BLaER1 (cell line): Measurements from ENCODE around the gene PARP16.

Experiments
- H3K27ac ChIP-seq: shearing (Covaris generic); formaldehyde crosslinking; 2 replicates; pipeline ENCODE4 v1.8.1; 2022
- H3K27me3 ChIP-seq: shearing (Covaris generic); formaldehyde crosslinking; 2 replicates; pipeline ENCODE4 v1.8.1; 2022
- H3K36me3 ChIP-seq: shearing (Covaris generic); formaldehyde crosslinking; 2 replicates; pipeline ENCODE4 v1.8.1; 2022
- H3K4me1 ChIP-seq: shearing (Covaris generic); formaldehyde crosslinking; 2 replicates; pipeline ENCODE4 v1.8.1; 2022
- H3K4me2 ChIP-seq: shearing (Covaris generic); formaldehyde crosslinking; 2 replicates; pipeline ENCODE4 v1.8.1; 2022
- H3K4me3 ChIP-seq: shearing (Covaris generic); formaldehyde crosslinking; 2 replicates; pipeline ENCODE4 v1.8.1; 2022
- H3K9ac ChIP-seq: shearing (Covaris generic); formaldehyde crosslinking; 2 replicates; pipeline ENCODE4 v1.8.1; 2022
- H3K9me3 ChIP-seq: shearing (Covaris generic); formaldehyde crosslinking; 2 replicates; pipeline ENCODE4 v1.8.1; 2022
- H4K20me1 ChIP-seq: shearing (Covaris generic); formaldehyde crosslinking; 2 replicates; pipeline ENCODE4 v1.8.1; 2022
- Cebpa-rat ChIP-seq: shearing (Covaris generic); IDR thresholded peaks from 2 replicates; pipeline ENCODE4 v1.8.1; 2022

PARP16 gene

GRCh38 chr15:65329984-65330735 is 43.5 kb upstream of the PARP16 start:
- H3K4me3 ChIP-seq, result no peak overlapping the region
- H3K9ac ChIP-seq, result no peak overlapping the region
- H3K4me2 ChIP-seq, result peak overlapping the region; percentile 24; the same call in 1 of the 2 replicates
- no peaks in the 10 kb centered on the region for H3K27me3 ChIP-seq
- no peaks in the 10 kb centered on the region; the same call in 1 of the 2 replicates for H4K20me1 ChIP-seq
- H3K36me3 ChIP-seq, result no peaks in the 10 kb centered on the region
- no peak overlapping the region for H3K27ac ChIP-seq
- H3K9me3 ChIP-seq, result no peaks in the 10 kb centered on the region
- no peak for TF ChIP-seq Cebpa-rat
- H3K4me1 ChIP-seq, result peaks cover 68% of the 10 kb centered on the region

GRCh38 chr15:65329288-65329983 is 42.8 kb upstream of the PARP16 start:
- TF ChIP-seq Cebpa-rat, result no peak
- no peak overlapping the region for H3K9ac ChIP-seq
- H3K27me3 ChIP-seq, result no peaks in the 10 kb centered on the region
- H3K9me3 ChIP-seq, result no peaks in the 10 kb centered on the region
- H3K4me1 ChIP-seq, result peaks cover 61% of the 10 kb centered on the region
- H3K4me2 ChIP-seq, result no peak overlapping the region
- no peak overlapping the region for H3K4me3 ChIP-seq
- no peak overlapping the region for H3K27ac ChIP-seq
- H4K20me1 ChIP-seq, result no peaks in the 10 kb centered on the region; the same call in 1 of the 2 replicates
- H3K36me3 ChIP-seq, result no peaks in the 10 kb centered on the region

- no peak overlapping the region for H3K27ac ChIP-seq
- no peak overlapping the region for H3K4me3 ChIP-seq
- no peaks in the 10 kb centered on the region for H3K9me3 ChIP-seq
- H3K27me3 ChIP-seq, result no peaks in the 10 kb centered on the region
- no peak overlapping the region for H3K9ac ChIP-seq
- no peaks in the 10 kb centered on the region for H3K36me3 ChIP-seq
- peaks cover 53% of the 10 kb centered on the region for H3K4me1 ChIP-seq
- no peaks in the 10 kb centered on the region; the same call in 1 of the 2 replicates for H4K20me1 ChIP-seq
- no peak for TF ChIP-seq Cebpa-rat
- H3K4me2 ChIP-seq, result peak overlapping the region; percentile 72; the same call in 1 of the 2 replicates
These were observed 42.0 kb upstream of the PARP16 start for GRCh38 chr15:65328506-65329287.

GRCh38 chr15:65327651-65328393 is 41.1 kb upstream of the PARP16 start:
- no peak overlapping the region for H3K4me3 ChIP-seq
- peaks cover 45% of the 10 kb centered on the region for H3K4me1 ChIP-seq
- H3K27ac ChIP-seq, result no peak overlapping the region
- H3K9ac ChIP-seq, result no peak overlapping the region
- H3K9me3 ChIP-seq, result no peaks in the 10 kb centered on the region
- no peaks in the 10 kb centered on the region; the same call in 1 of the 2 replicates for H4K20me1 ChIP-seq
- H3K36me3 ChIP-seq, result no peaks in the 10 kb centered on the region
- H3K4me2 ChIP-seq, result peak overlapping the region; percentile 72
- H3K27me3 ChIP-seq, result no peaks in the 10 kb centered on the region
- no peak for TF ChIP-seq Cebpa-rat

GRCh38 chr15:65326818-65327217 is 40.1 kb upstream of the PARP16 start:
- Histone ChIP-seq H3K27ac (no peak overlapping the region), H3K4me3 (no peak overlapping the region), H3K36me3 (no peaks in the 10 kb centered on the region), H3K4me2 (peak overlapping the region; percentile 72), H3K9ac (no peak overlapping the region), H3K9me3 (no peaks in the 10 kb centered on the region), H3K4me1 (peaks cover 39% of the 10 kb centered on the region), H3K27me3 (no peaks in the 10 kb centered on the region), H4K20me1 (no peaks in the 10 kb centered on the region; the same call in 1 of the 2 replicates)
- TF ChIP-seq Cebpa-rat, result no peak

- Histone ChIP-seq H3K9me3 (no peaks in the 10 kb centered on the region), H3K36me3 (no peaks in the 10 kb centered on the region), H3K9ac (no peak overlapping the region), H3K4me1 (peaks cover 39% of the 10 kb centered on the region), H3K4me2 (peak overlapping the region; percentile 72), H3K4me3 (no peak overlapping the region), H3K27me3 (no peaks in the 10 kb centered on the region), H4K20me1 (no peaks in the 10 kb centered on the region; the same call in 1 of the 2 replicates), H3K27ac (no peak overlapping the region)
- no peak for TF ChIP-seq Cebpa-rat
These were observed 39.4 kb upstream of the PARP16 start for GRCh38 chr15:65326117-65326526.

- no peak overlapping the region for H3K27ac ChIP-seq
- no peak for TF ChIP-seq Cebpa-rat
- no peak overlapping the region for H3K9ac ChIP-seq
- peaks cover 24% of the 10 kb centered on the region for H3K4me1 ChIP-seq
- no peaks in the 10 kb centered on the region for H3K36me3 ChIP-seq
- H3K4me3 ChIP-seq, result no peak overlapping the region
- no peaks in the 10 kb centered on the region for H3K27me3 ChIP-seq
- no peaks in the 10 kb centered on the region for H4K20me1 ChIP-seq
- no peaks in the 10 kb centered on the region for H3K9me3 ChIP-seq
- H3K4me2 ChIP-seq, result no peak overlapping the region
These were observed 36.4 kb upstream of the PARP16 start for GRCh38 chr15:65323071-65323511.

GRCh38 chr15:65318870-65319356 is 32.2 kb upstream of the PARP16 start:
- no peak overlapping the region for H3K27ac ChIP-seq
- no peaks in the 10 kb centered on the region for H3K36me3 ChIP-seq
- H4K20me1 ChIP-seq, result no peaks in the 10 kb centered on the region
- TF ChIP-seq Cebpa-rat, result no peak
- H3K4me2 ChIP-seq, result no peak overlapping the region
- H3K4me3 ChIP-seq, result no peak overlapping the region
- no peaks in the 10 kb centered on the region for H3K27me3 ChIP-seq
- H3K9ac ChIP-seq, result no peak overlapping the region
- H3K9me3 ChIP-seq, result no peaks in the 10 kb centered on the region
- H3K4me1 ChIP-seq, result no peaks in the 10 kb centered on the region

GRCh38 chr15:65312400-65312916 is 25.8 kb upstream of the PARP16 start:
- Histone ChIP-seq H3K36me3 (no peaks in the 10 kb centered on the region), H3K4me3 (no peak overlapping the region), H3K27ac (no peak overlapping the region), H4K20me1 (no peaks in the 10 kb centered on the region), H3K9ac (no peak overlapping the region), H3K9me3 (no peaks in the 10 kb centered on the region), H3K27me3 (no peaks in the 10 kb centered on the region), H3K4me2 (no peak overlapping the region), H3K4me1 (0 out of 2 replicates have a peak, but pooled peaks cover 4% of the 10 kb centered on the region)
- TF ChIP-seq Cebpa-rat, result no peak
